Stimulated activated CD4-positive, alpha-beta T cell treated with anti-CD3 and anti-CD28 coated beads, TNF-alpha, amount 100 ng/mL, for 4 hours (primary cell): Measurements from ENCODE around the gene SCLY.

ENCODE experiments used
- DNase-seq, 3 experiments: peaks; one replicate each; pipeline ENCODE4 v3.0.0-alpha.2; 2020; ENCODE audit warnings: low read depth in 3 of 3

The SCLY gene

DNA sequence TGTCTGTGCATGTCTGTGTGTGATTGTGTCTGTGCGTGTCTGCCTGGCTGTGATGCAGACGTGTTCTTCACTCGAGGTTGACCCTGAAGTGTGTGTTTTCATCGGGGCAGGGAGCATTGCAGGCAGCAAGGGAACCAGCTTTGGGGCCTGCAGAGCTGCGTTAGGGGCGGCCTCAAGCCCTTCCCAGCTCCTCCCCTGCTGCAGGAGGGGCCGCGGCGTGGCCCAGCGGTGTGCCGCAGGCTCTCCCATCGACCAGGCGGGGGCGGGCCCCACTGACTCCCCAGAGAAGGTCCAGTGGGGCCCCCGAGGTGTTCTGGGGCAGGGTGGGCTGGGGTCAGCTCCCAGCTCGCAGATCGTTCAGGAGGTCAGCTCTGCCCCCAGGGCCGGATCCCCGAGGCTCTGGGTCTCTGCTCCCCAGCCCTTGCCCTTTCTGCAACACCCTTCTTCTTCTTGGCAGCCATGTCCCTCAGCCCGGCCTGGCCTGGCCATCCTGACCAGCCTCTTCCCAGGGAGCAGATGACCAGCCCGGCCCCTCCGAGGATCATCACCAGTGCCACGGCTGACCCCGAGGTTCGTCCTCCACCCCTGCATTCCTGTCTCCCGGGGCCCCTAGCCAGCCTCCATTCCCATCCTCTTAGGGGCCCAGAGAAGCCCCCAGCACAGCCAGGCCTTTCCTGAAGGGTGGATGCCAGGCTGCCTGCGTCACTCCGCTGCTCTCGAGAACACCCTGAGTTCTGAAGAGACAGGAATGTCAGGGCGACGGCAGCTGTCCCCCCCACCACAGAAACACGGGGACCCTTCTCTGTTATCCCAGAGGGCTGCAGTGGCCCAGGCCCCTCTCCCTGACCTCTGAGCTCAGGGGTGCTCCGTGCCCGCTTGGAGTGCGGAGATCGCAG lies 66.6 kb downstream of the SCLY start:
- DNase-seq: no peak

DNA sequence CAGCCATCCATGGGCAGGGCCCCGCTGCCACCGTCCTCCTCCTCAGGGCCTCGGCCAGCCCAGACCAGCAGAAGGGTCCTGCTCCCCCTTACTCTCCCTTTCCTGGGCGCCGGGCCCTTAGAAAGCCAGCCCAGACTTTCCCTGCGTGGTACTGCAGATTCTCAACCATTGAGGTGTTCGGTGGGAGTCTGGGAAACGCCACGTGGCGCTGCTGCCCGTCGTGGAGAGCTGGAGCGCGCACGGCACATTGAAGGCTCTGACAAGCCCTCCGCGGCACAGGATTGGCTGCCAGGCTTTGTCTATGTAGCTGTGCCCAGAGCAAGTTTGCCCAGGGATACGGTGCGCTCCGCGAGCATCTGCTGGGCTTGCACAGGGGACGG lies 67.2 kb downstream of the SCLY start:
- DNase-seq: no peak

DNA sequence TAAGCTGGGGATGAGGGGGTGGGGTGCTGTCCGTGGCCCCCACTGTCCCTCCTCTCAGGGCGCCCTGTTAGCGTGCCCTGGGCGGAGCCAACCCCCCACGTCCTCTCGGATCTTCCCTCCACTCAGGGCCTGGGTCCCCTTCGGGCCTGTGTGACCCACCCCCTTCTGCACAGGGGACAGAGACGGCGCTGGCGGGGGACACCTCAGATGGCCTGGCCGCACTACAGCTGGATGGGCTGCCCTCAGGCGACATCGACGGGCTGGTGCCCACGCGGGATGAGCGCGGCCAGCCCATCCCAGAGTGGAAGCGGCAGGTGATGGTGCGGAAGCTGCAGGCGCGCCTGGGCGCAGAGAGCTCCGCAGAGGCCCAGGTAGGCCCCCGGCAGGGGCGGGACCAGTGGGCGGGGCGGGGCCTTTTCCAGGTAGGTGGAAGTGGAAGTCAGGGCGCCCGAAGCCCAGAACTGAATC lies 67.8 kb downstream of the SCLY start:
- DNase-seq: no peak

DNA sequence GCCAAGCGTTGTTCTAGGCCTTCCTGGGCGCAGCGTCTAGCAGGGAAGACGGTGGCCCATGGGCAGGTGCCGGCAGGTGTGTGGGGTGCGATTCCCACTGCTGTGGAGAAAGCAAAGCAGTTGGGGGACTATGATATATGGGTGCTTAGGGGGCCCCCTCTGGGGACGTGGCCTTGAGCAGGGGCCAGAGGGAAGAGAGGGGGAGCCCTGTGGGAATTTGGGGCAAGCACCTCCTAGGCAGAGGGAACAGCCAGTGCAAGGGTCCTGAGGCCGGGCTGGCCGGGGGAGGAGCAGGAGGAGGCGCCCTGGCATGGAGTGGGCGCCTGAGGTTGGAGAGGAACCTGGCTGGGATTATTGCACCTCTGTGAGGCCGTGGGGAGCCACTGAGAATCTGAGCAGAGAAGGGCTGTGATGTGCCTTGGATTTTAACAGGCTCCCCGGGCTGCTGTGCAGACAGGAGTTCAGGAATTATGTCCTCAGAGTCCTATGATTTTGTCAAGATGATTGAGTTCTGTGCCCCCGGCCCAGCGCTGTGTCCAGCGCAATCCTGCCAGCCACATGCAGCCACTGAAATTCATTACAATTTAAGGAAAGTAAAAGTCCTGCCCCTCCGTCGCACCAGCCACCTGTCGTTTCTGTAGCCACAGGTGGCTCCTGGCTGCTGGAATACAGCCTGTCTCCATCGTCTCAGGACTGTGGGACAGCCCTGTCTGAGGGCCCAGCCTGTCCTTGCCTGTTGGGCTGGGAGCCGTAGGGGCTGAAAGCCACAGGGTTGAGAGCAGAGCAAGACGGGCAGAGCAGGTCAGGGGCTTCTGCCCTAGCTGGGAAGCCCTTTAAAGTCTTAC lies 68.6 kb downstream of the SCLY start:
- no peak for DNase-seq

DNA sequence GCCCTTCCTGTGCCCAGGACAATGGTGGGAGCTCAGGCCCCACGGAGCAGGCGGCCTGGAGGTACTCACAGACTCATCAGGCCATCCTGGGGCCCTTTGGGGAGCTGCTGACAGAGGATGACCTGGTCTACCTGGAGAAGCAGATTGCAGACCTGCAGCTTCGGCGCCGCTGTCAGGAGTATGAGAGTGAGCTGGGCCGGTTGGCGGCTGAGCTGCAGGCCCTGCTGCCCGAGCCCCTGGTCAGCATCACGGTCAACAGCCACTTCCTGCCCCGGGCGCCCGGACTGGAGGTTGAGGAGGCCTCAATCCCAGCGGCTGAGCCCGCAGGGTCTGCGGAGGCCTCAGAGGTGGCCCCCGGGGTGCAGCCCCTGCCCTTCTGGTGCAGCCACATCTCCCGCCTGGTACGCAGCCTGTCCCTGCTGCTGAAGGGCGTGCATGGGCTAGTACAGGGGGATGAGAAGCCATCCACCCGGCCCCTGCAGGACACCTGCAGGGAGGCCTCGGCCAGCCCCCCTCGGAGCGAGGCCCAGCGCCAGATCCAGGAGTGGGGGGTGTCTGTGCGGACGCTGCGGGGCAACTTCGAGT lies 69.4 kb downstream of the SCLY start:
- no peak for DNase-seq

DNA sequence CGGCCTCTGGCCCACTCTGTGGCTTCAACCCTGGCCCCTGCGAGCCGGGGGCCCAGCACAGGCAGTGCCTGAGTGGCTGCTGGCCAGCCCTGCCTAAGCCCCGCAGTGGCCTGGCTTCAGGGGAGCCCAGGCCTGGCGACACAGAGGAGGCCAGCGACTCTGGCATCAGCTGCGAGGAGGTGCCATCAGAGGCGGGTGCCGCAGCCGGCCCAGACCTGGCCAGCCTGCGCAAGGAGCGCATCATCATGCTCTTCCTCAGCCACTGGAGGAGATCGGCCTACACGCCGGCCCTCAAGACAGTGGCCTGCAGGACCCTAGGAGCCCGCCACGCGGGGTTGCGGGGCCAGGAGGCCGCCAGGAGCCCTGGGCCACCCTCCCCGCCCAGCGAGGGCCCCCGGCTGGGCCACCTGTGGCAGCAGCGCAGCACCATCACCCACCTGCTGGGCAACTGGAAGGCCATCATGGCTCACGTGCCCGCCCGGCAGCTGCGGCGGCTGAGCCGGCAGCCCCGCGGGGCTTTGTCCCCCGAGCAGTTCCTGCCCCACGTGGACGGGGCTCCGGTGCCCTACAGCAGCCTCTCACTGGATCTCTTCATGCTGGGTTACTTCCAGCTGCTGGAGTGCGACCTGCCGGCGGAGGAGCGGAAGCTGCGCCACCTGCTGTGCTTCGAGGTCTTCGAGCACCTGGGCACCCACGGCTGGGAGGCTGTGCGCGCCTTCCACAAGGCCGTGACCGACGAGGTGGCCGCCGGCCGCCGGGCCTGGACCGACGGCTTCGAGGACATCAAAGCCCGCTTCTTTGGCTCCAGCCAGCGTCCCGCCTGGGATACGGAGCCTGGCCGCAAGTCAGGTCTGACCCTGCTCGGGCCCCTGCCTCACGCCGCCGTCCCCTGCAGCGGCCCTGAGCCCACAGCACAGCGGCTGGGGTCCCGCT lies 70.2 kb downstream of the SCLY start:
- DNase-seq: no peak

DNA sequence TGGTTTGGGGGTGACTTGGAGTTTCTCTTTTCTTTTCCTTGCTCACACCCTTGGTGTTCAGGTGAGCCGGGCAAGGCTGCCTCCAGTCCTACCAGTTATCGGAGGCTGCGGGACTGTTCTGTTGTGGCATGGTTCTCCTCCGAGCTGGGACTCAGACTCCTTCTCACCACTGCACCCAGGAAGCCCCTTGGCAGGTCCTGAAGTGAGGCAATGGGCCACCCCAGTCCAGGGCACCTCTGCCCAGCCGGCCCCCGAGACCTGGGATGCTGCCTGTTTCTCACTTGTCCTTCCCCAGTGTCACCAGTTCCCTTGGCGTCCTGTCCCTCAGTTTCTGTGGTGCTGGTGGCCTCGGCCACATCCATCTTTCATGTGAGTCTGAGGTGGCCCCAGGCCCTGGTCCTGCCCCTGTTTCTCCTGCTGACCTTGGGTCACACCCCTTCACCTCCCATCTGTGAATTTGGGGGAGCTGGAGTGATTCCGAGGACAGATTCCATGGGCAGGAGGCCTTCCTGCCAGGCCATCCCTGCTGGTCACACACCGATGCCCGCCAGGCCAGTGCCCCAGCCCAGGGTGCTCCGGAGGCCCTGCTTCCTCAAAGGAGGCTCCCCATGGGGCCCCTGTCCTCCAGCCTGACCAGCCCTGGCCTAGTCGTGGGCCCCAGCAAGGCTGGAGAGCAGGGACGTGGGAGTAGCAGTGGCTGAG lies 71.1 kb downstream of the SCLY start:
- DNase-seq: no peak

DNA sequence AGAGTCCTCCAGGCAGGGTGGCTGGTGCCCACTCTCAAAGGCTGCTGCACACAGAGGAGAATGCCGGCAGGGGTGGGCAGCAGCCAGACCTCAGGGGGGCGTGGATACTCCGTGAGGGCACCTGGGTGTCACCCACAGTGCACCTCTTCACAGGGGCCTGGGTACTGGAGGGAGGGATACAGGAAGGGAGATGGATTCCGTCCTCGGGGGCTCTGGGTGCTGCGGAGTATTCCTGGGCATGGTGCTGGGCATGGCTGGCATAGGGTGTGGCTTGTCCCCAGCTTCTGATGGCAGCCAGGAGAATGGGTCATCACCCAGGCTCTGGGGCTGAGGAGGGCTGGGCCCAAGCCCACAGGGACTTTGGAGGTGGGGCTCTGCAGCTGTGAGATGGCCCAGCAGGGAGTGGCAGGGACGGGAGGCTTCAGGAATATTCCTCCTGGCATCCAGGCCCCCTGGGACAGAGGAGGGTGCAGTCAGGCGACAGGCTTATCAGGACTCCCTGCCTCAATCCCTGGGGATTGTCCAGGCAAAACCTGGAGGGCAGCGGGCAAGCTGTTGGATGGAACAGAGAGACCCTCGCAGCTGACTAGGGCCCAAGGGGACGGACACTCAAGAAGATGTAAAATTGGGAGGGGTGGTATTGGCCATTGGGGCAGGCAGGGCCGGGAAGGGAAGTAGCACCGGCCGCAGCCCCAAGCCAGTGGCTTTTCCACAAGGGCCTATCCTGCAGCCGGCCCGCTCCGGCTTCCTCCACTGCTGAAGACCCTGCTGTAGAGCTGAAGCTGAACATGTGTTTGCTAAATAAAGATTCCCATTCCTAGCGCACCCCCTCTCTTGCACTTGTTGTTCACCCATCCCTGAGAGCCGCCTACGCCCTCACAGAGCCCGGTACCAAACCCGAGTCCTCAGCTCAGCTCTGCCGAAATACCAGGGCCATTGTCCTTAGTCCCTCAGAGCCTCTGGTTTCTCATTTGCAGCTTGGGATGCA lies 72.0 kb downstream of the SCLY start:
- DNase-seq: no peak

DNA sequence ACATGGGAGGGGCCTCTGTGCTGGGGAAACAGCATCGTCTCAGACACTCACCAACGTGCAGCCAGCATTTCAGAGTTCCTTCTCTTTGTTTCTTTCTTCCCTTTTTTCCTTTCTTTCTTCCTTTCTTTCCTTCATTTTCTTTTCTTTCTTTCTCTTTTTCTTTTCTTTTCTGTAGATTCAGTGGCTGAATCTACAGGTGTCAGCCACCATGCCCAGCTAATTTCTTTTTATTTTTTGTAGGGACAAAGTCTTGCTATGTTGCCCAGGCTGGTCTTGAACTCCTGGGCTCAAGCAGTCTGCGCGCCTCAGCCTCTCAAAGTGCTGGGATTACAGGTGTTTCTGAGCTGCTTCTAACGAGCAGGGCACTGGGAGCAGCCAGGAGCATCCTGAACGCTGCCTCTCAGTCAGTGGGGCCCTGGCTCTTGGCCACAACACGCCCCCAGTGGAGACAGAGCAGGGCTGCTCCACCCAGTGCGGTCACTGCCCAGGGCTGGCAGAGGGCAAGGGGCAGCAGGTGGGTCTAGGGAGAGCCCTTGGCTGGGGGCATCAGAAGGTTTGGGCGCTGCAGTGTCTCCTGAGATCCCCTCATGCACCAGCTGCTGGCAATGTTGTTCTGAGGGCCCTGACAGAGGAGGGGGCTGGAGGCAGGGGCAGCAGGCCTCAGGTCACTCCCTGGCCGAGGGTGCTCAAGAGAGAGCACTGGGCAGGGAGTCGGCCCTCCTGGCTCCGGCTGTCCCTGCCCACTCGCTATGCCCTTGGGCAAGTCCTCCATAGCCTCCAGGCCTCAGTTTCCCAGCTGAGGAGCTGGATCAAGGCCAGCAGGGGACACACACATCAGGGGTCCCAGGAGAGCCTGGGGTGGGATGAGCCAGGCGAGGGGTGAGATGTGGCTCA lies 72.9 kb downstream of the SCLY start:
- no peak for DNase-seq

DNA sequence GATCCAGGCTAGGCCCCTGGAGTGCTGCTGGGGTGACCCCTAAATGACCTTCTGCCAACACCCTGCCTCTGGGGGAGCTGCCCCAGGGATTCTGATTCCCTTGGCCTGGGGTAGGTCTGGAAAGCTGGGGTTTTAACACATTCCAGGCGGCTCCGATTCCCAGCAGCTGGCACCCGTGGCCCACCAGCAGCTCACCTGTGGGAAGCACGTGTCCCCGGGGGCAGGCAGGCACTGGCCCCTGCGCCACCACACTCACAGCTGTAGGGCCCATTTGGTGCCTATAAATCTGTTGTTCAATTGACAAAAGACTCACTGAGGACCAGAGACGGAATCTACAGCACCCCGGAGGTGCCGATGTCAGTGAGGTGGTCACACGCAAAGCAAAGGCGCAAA lies 73.6 kb downstream of the SCLY start:
- DNase-seq: no peak

DNA sequence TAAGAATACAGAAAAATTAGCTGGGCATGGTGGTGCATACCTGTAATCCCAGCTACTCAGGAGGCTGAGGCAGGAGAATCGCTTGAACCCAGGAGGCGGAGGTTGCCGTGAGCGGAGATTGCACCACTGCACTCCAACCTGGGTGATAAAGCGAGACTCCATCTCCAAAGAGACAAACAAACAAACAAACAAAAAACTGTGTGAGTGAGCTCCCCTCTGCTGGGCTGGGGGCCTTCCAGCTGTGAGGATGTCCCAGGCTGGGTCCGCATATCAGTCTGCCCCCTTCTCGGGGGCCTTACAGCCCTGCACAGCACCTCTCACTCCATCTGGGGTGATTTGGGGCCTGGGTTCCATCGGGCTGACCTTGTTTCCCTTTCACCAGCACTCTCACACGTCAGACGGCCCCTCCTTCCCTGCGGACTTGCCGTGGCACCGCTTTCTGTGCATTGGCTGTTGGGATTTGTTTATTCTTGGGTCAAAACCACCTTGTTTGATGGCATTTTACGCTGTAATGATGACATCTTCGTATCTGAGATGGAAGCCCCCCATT lies 74.9 kb downstream of the SCLY start:
- no peak for DNase-seq

DNA sequence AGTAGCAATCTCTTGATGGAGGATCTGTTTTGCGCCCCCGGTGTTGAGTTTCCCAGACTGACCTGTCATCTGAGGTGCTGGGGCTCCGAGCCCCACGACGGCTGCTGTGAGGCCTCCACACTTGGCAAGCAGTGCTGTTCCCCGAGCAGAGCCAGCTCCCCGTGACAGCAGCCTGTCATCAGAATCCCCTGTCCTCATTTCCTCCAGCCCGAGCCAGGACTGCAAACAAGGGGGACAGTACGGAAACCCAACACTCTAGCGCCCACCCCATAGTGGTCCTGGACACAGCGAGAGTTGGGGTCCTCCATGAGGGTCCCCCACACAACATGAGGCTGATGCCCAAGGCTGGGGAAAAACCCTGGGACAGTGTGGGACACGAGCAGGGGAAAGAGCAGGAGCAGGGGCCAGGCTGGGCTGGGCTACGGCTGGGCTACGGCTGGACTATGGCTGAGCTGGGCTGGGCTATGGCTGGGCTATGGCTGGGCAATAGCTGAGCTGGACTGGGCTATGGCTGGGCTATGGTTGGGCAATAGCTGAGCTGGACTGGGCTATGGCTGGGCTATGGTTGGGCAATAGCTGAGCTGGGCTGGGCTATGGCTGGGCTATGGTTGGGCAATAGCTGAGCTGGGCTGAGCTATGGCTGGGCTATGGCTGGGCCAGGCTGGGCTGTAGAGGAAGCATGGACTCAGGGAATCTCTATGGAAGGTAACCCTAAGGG lies 76.2 kb downstream of the SCLY start:
- DNase-seq: no peak

DNA sequence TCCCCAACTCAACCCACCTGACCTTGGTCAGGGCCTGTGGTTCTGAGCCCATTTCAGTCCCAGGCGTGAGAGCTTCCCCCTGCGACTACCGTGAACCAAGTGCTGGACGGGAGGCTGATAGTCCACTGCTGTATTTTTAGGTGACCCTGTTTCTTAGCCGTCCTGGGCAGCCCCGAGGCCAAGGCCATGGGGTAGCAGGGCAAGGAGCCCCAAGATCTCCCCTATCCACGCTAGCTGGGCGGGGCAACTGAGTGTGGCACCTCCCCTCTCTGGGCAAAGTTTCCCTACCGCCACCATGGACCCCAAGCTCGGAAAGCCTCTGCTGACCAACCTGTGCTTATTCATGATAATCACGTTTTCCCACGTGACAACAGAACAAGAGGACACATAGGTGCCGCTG lies 77.1 kb downstream of the SCLY start:
- DNase-seq: no peak

DNA sequence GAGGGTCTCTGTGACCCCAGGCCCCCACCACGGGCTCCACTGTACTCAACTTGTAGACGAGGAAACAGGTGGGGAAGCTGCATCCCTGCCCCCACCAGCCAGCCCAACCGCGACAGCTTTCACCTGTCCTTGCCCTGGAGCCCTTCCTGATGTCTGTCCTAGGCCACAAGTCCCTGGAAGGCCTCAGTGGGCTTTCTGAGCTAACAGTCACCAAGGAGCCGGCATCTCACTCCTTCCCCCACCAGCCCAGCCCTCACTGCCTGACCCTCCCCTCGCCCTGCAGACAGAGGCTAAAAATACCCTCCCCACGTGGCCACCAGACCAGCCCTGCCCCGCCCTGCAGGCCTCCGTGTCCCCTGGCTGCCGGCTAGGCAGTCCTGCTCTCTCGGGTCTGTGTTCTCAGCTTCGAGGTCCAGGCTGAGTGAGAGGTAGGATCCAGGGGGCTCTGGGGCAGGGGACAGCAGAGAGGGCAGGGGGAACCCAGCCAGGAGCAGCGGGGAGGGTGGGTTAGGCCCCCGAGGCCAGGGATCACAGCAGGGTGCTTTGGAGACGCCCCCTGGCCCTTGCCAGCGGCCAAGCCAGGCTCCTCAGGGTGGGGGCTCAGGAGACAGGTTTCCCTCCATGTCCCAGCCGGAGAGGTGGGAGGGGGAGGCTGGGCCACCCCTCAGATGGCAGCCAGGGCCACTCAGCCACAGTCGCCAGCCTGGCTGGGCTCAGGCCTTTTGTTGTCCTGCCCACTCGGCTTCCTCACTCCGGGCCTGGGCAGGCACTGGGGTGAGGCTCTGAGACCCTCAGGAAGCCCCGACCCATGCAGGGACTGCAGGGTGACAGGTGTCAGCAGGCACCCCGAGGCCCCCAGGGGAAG lies 77.8 kb downstream of the SCLY start, which contains the start of gene KLHL30:
Gene KLHL30 (plus strand): TSS at position 338 of the 865 bp plus-strand sequence. CDS start 2,087 bp downstream, outside the sequence.
- no peak for DNase-seq

DNA sequence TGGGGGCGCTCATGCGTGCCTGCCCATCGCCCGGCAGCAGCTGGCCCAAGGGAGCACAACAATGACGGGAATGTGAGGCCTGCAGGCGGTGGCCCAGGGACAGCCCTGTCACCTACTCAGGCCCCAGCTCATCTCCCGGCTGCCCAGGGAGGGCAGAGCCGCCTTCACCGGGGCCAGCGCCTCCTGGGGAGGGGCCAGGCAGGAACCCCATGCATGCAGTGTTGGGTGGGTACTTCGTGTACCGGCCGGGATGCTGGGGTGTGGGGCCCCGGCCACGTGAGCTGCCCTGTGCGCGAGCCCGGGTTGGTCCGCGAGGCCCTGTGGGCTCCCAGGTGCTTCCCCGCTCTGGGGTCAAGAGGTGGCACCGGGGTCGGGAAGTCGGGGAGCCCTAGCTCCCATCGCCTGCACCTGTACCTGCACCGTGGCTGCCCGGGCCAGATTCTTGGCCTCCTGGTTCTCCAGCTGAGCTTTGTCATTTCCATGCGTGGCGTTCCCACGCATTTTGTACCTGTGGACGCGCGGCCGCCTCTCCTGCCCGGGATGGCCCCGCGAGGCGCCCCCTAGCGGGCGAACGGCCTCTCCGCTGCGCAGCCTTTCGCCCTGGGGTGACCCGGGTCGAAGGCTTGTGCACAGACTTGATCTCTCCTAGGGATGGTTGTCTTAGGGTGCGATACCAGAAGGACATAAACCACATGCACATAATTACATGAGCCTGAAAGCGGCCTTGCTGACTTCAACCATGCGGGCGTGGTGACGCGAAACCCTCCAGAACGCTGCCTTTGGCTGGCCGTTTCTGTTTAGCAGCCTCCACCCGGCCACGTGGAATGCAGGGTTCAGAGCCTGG lies 78.6 kb downstream of the SCLY start:
- no peak for DNase-seq
